Activated naive CD4-positive, alpha-beta T cell treated with anti-CD3 and anti-CD28 coated beads, Interleukin-2, amount 50 U/mL, for 72 hours (primary cell): ENCODE data around the gene MAP1LC3B. TPM values are rescaled to one million over a fixed set of nuclear protein-coding genes. Genes with fewer than 3 reads are reported as not detected.
A peak's percentile ranks its signal among the peaks of the same experiment; 100 is the strongest.
"Not testable (repeated sequence)": the region's sequence is repeated elsewhere in the genome, so short reads cannot be mapped to it uniquely, and the experiment has no call there.

ENCODE experiments used
- ATAC-seq, 2 donors: fragments of 150-1000 bp; cut with Tn5 transposase; 2 replicates each; pipeline ENCODE4 v1.10.0; 2021; ENCODE audit warnings: mild to moderate bottlenecking in 2 of 2, moderate library complexity in 2 of 2
- DNase-seq, 2 donors: peaks; one replicate each; pipeline ENCODE4 v3.0.0; 2021 to 2022; ENCODE audit warnings: low spot score in 2 of 2
- H3K27ac Mint-ChIP-seq, 2 donors: one replicate each; pipeline ENCODE4 v1.8.0; 2022; ENCODE audit warnings: mild to moderate bottlenecking in 2 of 2, mixed read lengths in 2 of 2
- H3K36me3 Mint-ChIP-seq, 2 donors: one replicate each; pipeline ENCODE4 v1.8.0; 2022; ENCODE audit warnings: mixed read lengths in 2 of 2
- H3K9me3 Mint-ChIP-seq, 2 donors: one replicate each; pipeline ENCODE4 v1.8.0; 2022; ENCODE audit warnings: mixed read lengths in 2 of 2
- total RNA-seq, 2 donors: library from RNA; stranded (reverse); gene quantifications; one replicate each; pipeline ENCODE4 v1.2.3, GENCODE V29; 2022

Gene MAP1LC3B
- total RNA-seq, 2 donors from 2014 or later = 64.7 to 83.4 TPM

DNA sequence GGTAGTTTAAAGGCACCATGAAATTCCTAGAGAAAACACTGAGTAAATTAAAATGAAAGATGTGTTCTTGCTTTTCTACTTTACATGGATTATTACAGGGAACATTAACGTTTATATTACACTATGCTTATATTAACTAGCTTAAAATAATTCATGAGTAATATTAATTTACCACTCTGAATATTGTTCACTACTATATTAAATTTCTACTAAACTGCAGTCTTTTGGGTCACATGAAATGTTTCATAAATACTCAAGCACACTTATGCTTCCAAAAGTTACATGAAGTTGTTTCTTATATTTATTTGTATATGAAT is 3.4 kb upstream of the MAP1LC3B start:
- DNase-seq (no peak), ATAC-seq (no peak)
- H3K27ac Mint-ChIP-seq = peak overlapping the region; percentile 95 to 97
- H3K9me3 Mint-ChIP-seq = no peaks in the 10 kb centered on the region
- H3K36me3 Mint-ChIP-seq = peaks cover 7 to 8% of the 10 kb centered on the region in 2 donors

DNA sequence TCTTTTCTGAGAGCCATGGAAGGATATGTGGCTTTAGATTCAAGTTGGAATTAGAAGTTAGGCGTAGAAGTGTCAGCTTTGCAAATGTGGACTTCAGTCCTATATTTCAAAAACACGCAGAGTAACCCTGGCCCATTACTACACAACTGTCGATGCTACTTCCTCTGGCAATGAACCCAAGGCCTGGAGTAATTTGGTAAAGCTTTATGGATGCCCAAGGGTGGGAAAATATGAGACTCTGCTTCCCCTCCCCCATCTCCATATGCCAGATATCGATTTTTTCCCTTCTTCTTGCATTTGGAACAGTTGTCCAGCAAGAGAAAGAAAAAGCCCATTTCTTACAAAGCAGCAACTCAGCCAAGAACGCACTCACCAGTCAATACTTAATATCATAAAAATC is 2.9 kb upstream of the MAP1LC3B start:
- ATAC-seq (no peak), DNase-seq (no peak)
- peaks cover 8 to 11% of the 10 kb centered on the region in 2 donors for H3K36me3 Mint-ChIP-seq
- peak overlapping the region; percentile 72 to 95 for H3K27ac Mint-ChIP-seq
- no peaks in the 10 kb centered on the region for H3K9me3 Mint-ChIP-seq

DNA sequence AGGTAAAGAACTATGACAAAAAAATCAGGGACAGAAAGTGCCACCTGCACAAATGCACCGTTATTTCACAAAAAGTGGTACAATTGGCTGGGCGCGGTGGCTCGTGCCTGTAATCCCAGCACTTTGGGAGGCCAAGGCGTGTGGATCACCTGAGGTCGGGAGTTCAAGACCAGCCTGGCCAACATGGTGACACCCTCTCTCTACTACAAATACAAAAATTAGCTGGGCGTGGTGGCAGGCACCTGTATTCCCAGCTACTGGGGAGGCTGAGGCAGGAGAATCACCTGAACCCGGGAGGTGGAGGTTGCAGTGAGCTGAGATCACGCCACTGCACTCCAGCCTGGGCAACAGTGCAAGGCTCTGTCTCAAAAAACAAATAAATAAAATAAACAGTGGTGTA is 2.2 kb upstream of the MAP1LC3B start:
- not testable (repeated sequence) for DNase-seq, ATAC-seq, H3K9me3 Mint-ChIP-seq
- Mint-ChIP-seq H3K27ac (peak overlapping the region; percentile 72 to 95), H3K36me3 (peaks cover 8 to 16% of the 10 kb centered on the region in 2 donors)

DNA sequence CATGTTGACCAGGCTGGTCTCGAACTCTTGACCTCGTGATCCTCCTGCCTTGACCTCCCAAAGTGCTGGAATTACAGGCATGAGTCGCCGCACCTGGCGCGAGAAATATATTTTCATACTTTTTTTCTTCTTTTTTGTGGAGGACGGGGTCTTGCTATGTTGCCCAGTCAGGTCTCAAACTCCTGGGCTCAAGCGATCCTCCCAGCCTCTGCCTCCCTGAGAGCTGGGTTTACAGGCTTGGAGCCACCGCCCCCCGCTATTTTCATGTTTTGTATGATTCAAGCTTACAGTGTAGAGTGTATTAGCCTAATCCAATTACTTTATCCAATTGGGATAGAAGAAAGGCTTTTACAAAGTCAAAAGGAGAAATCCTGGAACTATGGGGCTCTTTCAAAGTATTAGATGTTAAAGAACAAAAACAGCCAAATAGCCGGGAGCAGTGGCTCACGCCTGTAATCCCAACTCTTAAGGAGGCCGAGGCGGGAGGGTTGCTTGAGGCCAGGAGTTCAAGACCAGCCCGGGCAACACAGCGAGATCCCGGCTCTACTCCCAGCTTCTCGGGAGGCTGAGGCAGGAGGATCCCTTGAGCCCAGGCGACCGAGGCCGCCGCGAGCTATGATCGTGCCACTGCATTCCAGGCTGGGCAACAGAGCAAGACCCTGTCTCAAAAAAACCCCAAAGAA is 1.4 kb upstream of the MAP1LC3B start:
- DNase-seq (no peak), ATAC-seq (no peak)
- H3K27ac Mint-ChIP-seq = peak overlapping the region; percentile 94

DNA sequence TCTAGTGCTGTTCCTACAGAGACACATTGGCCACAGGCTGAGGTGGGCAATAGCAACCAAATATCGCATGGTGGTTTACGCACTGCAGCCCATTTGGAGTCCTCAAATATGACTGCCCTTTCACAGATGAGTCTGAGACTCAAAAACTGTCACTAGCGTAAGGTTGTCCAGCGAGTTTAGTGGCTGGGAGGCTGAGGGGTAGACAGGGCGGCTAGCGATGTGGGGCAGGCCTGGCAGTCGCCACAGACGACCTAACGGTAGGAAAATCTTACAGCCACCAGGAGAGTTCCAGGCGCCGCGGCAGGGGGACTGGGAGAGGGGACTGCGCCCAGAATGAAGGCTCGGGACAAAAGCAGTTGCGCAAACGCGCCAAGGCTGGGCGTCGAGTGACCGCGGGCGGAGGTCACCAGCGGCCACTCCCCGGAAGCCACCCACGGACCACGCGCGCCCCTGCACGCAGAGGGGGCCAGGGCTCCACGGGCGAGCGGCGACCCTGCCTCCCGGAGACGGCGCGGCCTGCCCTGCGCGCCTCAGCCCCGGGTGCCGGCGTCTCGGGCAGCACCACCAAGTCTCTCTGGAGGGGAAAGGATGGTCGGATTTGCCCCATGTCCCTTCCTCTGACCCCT is 699 bp upstream of the MAP1LC3B start:
- Mint-ChIP-seq H3K9me3 (no peaks in the 10 kb centered on the region), H3K36me3 (peaks cover 8 to 21% of the 10 kb centered on the region in 2 donors), H3K27ac (peak overlapping the region; percentile 94)
- ATAC-seq (peak in 1 of 2 donors; percentile 25), DNase-seq (no peak)

More for the DNA sequence above, 1.4 kb upstream of the MAP1LC3B start:
- Mint-ChIP-seq H3K36me3 (peaks cover 8 to 21% of the 10 kb centered on the region in 2 donors), H3K9me3 (no peaks in the 10 kb centered on the region)

DNA sequence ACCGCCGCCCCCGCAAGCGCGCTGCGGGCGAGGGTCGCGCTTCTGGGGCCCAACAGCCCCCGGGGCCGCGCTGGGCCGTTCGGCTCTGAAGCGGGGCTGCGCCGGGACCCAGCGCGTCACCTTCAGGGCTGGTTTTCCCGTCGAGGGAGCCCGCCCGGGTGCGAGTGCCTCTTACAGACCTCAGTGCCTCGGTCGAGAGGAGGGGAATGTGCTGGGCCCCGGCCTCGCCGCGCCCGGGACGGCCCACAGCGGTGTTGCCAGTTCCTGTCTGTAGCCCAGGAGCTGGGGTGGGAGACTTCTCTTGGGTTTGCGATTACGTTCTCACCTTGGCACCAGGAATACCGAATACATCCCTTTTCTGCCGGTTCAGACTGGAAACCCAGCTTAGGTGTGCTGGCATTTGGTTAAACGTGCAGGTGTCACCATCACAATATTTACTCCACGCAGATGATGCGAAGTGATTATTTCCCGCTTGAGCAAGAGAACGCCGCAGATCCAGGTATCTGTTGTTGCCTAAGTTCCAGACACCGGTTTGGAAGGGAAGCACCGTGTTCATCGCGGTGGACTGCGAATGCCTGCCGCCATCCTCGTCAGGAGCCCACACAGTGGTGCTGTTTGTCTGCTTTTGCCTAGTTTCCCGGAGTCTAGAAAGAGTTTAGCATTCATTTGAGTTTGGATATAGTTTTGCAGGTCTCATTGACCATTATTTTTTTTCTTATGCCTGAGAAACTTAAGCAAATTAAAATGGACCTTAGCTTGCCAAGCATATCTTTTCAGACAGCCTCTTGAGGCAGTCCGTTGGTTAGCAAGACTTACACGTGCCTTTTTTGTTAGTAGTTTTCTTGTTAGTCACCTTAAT is 914 bp downstream of the MAP1LC3B start:
- no peak for ATAC-seq

DNA sequence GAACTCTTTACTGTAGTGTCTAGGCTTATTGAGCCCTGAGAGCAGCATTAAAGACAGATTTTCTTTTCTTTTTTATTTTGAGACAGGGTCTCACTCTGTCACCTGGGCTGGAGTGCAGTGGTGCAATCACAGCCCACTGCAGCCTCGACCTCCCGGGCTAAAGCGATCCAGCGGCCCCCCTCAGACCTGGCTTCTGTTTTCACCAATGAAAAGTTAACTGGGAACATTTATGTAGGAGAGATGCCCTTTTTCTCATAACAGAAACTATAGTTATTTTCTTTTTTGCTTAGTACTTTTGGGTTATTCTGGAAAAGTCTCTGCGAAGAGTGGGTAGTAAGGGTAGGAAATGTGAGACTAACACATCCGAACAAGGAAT is 1.5 kb downstream of the MAP1LC3B start:
- no peaks in the 10 kb centered on the region for H3K9me3 Mint-ChIP-seq
- ATAC-seq = no peak

More for the DNA sequence above, 914 bp downstream of the MAP1LC3B start:
- Mint-ChIP-seq H3K36me3 (peaks cover 8 to 21% of the 10 kb centered on the region in 2 donors), H3K9me3 (no peaks in the 10 kb centered on the region), H3K27ac (peak overlapping the region; percentile 87 to 90)
- peak in 1 of 2 donors; percentile 57 for DNase-seq

DNA sequence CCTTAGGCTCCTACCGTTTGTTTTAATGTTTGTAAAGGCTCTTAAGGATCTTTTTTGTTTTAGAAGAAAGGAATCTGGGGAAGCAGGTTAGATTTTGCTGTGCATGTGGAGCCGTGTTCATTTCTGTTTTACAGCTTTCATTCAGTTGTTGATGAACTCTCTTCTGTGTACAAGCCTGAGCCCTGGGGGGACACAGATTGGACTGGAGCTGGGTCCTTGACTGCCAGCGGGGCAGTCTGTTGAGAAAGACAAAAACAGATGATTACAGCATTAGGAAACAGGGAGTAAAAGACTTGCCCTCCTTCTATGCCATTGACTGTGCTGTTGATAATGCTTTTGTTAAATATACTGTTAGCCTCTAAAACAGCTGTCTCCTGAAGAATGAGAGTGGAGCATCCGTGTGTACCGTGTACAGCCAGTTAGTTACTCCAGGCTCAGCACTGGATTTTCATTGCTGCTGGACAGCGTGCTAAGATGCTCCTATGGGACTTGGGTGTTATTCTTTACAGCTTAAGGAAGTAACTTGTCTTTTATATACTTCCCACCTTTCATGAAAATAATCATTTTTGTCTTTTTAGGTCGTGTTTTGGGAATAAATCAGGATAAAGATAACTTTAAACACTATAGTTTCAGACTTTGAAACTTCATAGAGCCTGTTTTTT is 3.2 kb downstream of the MAP1LC3B start:
- Mint-ChIP-seq H3K36me3 (peaks cover 8 to 21% of the 10 kb centered on the region in 2 donors), H3K27ac (peak overlapping the region in 1 of 2 donors; percentile 90), H3K9me3 (no peaks in the 10 kb centered on the region)
- DNase-seq (no peak), ATAC-seq (no peak)

More for the DNA sequence above, 1.5 kb downstream of the MAP1LC3B start:
- Mint-ChIP-seq H3K36me3 (peaks cover 8 to 21% of the 10 kb centered on the region in 2 donors), H3K27ac (peak overlapping the region; percentile 87 to 90)
- DNase-seq = no peak

DNA sequence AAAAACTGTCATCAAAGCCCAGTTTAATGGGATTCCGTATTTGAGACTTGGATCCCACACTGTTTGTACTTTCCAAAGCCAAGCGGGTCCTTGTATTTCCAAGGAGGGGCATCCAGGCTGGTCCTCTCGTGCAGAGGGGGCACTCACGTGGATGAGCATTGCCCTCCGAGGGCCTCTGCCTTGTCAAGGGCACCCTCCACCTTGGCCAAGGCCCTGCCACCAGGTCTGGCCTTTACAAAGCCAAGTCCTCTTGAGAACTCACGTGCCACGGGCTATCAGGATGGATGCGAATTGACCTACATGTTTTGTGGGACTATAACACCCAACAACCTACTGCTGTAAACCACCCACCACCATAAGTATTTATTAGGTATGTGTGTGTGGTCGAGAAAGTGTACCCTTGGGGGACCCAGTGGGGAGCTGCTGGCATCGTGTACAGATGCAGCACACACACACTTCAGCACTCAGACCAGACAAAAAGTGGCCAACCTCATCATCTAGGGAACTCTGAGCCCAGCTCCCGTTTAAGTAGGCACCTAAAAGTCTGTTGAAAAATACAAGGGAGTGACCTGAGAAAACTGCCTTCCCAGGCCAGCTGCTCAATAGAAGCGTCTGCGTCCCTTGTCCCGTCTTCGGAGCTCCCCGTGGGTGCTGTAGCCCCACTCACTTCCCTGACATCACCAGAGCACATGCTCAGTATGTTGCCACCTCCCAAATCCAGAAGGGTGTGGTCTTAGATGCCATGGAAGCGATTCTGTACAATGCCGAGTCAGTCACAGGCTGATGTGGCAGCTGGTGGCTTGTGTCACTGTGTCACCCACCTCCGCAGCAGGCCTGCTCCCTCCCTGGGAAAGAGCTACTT is 12.9 kb downstream of the MAP1LC3B start:
- ATAC-seq (peak in 1 of 2 donors; percentile 14), DNase-seq (peak in 1 of 2 donors; percentile 31)
- Mint-ChIP-seq H3K27ac (peak overlapping the region; percentile 51 to 86), H3K9me3 (no peaks in the 10 kb centered on the region), H3K36me3 (no peaks in the 10 kb centered on the region)

DNA sequence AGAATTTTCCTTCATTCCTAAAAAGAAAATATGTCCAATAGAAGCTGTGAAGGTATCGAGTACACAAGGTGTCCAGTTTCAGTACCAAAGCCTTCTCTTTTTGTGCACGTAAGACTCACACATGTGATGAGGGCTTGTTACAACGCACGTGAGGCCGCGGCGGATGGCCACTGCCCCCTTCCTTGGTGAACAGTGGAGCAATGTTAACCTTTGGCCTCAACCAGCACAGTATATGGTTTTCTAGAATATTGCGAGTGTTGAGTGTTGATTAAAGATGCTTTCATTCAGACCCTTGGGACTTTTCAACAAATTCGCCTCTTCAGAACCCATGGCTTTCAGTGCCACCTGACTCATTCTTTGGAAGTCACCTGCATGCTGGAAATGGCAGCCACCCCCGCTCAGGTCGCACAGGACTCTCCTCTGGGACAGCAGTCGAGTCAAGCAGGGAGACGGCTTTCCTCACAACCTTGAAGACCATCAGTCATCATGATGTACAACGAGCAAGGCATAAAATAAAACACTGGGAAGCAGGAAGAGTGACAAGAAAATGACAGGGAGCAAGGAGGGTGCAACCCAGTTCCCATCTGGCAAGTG is 14.5 kb downstream of the MAP1LC3B start:
- ATAC-seq = no peak
- peaks cover 0 to 4% of the 10 kb centered on the region in 2 donors for H3K36me3 Mint-ChIP-seq
- no peak overlapping the region for H3K27ac Mint-ChIP-seq
- H3K9me3 Mint-ChIP-seq = no peaks in the 10 kb centered on the region
- peak in 1 of 2 donors; percentile 33 for DNase-seq

DNA sequence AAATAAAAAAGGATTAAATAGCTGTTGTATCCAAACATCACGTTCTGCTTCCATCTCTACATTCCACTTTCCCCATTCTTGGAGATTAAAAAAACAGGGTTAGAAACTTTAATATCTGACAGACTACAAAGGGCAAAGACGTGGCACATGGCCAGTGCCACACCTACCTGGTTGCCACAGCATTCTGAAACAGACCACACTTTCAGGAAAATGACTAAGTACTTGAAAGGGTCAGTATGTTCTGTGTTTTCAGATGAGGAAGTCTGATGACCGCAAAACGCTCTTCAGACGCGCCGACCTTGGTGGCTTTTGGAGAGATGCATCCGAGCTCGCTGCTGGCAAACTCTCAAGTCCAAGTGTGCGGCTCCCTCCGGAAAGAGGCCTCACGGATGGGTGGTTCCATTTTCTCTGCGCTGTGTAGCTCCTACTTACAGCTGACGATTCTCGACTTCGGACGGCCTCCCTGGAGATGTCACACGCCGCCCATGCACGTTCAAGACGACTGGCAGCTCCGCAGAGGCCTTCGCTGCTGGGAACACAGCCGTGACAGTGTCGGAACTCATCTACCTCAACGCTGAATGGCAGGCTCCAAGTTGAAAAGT is 15.5 kb downstream of the MAP1LC3B start:
- DNase-seq = no peak
- Mint-ChIP-seq H3K36me3 (peaks cover 0 to 4% of the 10 kb centered on the region in 2 donors), H3K9me3 (no peaks in the 10 kb centered on the region), H3K27ac (peak overlapping the region; percentile 28 to 61)
- peak; percentile 12 to 74 for ATAC-seq

DNA sequence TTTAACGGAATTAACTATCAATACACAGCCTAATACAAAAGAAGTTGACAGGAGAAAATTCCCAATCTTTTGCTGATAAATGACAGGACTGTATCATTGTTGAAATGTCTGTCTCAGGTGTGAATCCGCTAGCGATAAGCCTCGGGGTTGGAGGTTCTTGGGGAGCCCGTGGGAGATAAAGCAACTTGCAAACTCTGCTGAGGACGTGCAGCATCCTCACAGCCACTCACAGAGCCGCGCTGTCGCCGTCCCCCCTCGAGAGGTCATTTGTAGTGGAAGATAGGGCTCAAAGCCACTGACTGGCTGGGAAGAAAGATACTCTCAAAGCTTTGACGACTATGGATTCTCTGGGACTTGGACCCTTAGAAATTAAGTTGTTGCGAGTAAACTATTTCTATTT is 17.0 kb downstream of the MAP1LC3B start:
- H3K36me3 Mint-ChIP-seq = peaks cover 0 to 4% of the 10 kb centered on the region in 2 donors
- H3K27ac Mint-ChIP-seq = no peak overlapping the region
- no peaks in the 10 kb centered on the region for H3K9me3 Mint-ChIP-seq
- ATAC-seq (no peak), DNase-seq (no peak)

DNA sequence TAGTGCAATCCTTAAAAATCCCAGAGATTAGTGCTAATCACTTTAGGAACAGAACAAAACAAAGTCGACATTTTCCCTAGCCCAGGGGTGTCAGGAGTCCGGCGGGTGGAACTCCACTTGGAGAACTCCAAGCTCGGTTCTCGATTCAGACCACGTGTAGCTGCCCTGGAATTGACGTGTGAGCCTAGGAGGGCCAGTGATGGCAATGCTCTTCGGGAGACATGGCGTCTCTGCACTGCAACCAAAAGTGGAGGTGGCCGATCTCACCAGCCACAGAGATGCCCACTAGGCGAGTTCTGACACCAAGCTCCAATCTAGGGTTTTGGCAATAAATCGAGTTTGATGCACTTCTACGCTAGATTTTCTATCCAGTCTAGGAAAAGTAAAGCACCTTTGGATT is 17.6 kb downstream of the MAP1LC3B start:
- ATAC-seq (no peak), DNase-seq (no peak)
- H3K27ac Mint-ChIP-seq = peak overlapping the region in 1 of 2 donors; percentile 82
- H3K9me3 Mint-ChIP-seq = no peaks in the 10 kb centered on the region
- peaks cover 0 to 4% of the 10 kb centered on the region in 2 donors for H3K36me3 Mint-ChIP-seq

DNA sequence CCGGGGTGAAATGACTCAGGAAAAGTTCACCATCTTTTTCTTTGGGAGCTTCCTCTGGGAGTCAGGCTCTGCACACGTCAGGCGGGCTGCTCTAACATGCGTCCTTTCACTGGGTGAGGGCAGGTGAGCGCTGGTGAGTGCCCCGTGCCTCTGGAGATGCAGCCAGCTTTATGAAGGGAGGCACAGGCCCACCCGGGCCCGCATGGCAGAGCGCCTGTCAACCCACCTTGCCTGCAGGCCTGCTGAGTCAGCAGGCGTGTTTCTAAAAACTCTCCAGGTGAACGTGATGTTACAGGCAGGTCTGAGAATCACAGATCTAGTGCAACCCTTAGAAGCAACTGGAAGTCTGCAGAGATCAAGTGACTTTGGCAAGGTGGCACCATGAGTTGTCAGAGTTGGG is 18.4 kb downstream of the MAP1LC3B start:
- ATAC-seq (no peak), DNase-seq (no peak)
- H3K36me3 Mint-ChIP-seq = peaks cover 0 to 4% of the 10 kb centered on the region in 2 donors
- H3K9me3 Mint-ChIP-seq = no peaks in the 10 kb centered on the region
- peak overlapping the region in 1 of 2 donors; percentile 82 for H3K27ac Mint-ChIP-seq

DNA sequence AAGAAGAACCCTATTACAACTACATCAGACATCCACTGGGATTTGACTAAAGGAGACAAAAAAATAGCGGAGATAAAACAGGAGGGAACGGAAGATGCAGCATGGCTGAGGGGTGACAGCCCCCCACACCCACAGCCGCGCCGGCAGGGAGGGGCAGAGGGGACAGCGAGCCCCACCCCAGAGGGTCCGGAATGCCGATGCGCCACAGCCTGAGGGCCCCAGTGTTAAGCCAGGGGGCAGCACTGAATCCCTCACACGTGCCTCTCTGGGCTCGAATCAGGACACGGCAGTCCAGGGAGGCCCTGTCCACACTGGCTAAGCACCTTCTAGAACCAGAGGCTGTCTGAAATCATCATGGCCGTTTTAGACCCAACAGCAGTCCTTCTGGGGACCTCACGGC is 18.8 kb downstream of the MAP1LC3B start:
- Mint-ChIP-seq H3K9me3 (no peaks in the 10 kb centered on the region), H3K27ac (peak overlapping the region in 1 of 2 donors; percentile 82), H3K36me3 (peaks cover 0 to 4% of the 10 kb centered on the region in 2 donors)
- no peak for DNase-seq
- no peak for ATAC-seq
